ENCODE results near the gene FOXP1.

The FOXP1 gene

DNA sequence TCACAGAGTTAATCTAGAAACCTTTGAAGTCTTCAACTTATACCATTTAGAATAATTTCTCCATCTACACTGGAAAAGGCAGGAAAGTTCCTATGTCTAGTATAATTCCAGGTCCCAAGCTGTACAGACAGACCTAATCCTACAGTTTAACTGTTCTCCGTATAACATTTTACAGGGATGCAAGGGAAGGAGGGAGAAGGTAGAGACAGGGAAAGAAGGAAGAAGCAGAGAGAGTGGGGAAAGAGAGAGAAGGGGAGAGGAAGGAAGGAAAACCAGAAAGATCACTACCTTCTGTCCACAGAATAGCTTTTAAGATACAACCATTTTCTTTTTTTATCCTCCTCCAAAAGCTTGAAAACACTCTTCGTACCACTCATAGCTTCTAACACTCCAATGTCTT lies 185.8 kb downstream of the FOXP1 start:
- DNase-seq (ENCODE audit: low read depth) = no peak

DNA sequence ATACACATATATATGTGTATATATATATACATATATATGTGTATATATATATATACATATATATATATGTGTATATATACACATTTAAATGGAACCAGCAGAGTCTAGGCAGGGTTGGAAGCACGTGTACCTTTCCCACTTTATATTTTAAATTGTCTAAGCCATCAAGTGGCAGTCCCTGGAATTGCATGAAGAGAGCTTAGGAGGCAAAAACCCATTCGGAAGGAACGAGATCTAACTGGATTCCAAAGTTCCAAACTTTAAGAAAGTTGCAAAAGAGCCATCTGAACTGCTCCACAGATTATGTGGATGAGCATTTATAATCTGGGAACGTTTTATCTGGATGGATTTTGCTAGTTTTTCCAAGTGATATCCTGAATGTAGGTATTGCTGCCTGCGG lies 186.5 kb downstream of the FOXP1 start:
- DNase-seq (ENCODE audit: low read depth) = no peak

DNA sequence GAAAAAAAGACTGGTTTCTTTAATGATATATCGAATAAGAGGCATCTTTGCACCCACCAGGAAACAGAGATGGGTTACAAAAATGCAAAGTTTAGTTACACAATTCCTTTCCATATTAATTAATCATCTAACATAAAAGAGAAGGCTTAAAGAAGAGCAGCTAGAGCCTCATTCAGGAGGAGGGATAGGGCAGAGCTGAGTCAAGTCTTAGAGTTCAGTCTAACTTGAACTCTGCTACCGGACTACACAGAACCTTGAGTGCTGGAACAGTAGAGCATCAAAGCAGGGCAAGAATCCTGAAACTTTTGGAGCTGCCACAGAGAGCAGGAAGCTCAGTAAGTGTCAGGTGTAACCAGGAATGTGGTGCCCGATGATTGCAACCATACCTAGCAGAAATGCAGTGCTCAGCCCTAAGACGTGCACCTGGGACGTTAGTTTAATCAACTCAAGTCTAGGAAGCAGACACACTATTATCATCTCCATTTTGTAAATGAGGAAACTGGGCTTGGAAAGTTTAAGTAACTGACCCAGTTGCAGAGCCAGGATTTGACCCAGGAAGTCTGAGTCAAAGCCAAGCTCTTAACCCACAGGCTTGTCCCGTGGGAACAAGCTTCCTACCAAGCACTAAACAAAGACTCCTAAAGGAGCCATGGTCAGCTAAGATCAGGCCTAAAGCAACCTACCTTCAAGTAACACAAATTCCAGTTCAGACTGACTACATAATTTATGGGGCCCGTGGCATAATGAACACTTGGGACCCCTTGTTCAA lies 187.4 kb downstream of the FOXP1 start:
- no peak for DNase-seq (ENCODE audit: low read depth)

DNA sequence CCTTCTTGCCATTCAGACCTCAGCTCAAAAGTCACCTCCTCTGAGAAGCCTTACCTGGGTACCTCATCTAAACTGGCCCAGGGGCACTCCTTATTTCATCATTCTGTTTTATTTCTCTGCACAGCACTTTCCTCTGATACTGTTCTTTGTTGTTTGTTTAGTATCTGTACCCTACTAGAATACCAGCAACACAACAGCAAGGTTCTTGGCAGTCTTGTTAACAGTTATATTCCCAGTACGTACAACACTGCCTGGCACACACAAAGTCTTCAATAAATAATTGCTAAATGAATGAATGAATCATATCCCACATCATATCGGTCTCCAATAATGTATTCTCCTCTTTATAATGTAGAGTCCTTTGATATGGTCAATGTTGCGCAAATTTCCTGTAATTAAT lies 188.1 kb downstream of the FOXP1 start:
- DNase-seq (ENCODE audit: low read depth) = no peak

DNA sequence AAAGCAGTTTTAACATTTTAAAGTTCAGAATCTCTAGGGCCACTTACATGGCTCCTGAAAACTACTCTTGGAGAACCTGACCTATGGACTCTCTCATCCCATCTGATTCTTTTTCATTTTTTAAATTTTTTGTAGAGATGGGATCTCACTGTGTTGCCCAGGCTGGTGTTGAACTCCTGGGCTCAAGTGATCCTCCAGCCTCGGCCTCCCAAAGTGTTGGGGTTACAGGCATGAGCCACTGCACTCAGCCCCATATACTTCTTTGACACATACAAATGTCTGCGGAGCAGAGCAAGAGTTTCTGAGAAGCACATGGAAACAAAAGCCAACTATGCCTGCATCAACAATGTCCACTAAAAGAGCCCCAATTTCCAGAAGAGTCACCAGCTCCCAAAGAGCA lies 189.8 kb downstream of the FOXP1 start:
- DNase-seq (ENCODE audit: low read depth) = no peak

DNA sequence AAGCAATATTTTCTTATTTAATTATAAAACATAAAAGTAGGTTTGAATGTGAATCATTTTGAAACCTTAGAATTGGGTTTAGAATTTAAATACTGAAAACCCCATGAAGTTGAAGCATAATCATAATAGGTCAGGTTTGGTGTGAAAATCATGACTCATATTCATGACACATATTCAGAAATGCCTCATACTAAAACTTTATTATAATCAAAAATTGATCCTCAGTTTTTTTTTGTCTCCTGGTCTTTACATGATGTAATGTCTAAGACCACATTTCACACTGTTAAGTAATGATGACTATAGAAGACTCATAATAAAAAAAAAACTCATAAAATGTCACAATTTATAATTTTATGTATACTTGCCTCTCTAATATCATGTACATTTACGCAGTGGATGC lies 190.4 kb downstream of the FOXP1 start:
- no peak for DNase-seq (ENCODE audit: low read depth)

DNA sequence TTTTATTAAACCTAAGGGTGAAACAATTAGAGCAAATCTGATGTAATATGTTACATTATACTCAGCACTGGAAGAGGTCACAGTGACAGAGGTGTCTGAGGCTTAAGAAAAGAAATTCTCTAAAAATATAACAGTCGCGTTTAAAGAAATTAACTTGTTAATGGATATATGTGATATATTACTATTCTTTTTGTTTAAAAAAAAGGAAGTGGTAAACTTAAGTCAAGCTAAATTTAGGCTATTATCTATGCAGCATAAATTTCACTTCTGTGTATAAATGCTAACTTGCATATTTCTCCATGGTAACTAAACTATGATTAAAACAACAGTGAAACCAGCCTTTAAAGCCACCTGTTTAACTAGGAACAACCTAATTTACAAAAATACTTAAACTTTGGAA lies 191.3 kb downstream of the FOXP1 start:
- DNase-seq (ENCODE audit: low read depth) = no peak

DNA sequence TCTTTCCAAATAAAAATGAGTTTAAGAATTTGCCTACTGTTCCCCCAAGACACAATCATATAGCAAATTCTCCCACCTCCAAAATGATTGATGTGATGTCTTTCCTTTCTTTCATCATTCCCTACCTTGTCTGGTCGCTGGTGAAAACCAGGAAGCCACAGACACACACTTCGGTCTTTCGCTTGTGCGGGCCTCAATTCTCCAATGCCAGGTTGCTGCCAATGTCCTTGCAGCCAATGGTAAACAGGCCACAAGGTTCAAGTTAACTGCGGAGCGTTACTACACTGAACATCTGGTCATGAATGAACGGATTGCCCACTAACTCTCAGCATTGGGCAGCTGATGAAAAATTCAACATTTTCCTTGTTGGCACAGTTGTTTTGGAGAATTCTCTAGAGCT lies 192.2 kb downstream of the FOXP1 start:
- DNase-seq (ENCODE audit: low read depth) = no peak

DNA sequence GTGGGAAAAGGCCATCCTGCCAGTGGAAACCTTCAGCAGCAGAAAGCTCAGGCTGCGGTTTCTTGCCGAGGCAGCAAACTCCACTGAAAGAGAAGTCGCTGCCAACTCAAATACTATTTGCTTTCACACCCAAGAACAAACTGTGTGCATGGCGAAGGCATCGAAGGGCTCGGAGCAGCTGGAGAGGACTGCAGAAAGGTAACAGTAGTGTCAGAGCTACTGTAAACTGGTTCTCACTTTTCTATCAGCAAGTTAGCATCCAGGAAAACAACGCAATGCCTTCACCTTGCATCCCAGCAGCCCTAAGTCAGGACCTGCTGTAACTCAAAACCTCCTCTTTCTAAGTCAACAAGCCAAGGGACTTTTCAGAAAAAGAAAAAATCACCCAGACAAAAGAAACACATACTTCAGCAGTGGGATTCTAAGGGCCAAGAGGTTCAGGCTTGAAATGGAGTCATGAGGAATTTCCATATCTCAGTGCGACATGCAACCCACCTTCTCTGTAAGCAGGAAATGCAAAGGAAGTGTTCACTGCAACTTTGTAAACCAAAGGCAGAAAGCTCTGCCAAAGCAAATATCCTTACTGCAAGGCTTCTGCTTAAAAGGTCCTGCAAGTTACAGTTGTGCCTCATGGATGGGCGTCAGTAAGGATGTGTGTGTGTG lies 193.5 kb downstream of the FOXP1 start:
- DNase-seq (ENCODE audit: low read depth) = no peak

DNA sequence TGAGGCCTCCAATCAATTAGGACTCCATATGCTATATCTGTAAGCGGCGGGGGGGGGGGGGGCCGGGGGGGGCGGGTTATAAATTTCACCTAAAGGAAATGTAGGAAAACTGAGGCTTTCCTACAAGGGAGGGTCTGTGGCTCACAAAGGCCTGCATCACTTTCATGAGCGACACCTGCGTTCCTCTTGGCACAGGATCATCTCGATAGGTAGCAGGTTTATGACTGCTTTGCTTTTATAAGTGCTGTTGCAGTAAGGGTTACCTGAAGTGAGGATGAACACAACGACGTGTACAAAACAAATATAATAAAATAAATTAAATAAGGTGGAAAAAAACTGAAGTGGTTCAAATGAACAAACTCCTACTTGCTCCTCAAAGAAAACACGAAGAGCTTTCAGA lies 194.3 kb downstream of the FOXP1 start:
- DNase-seq (ENCODE audit: low read depth) = no peak

DNA sequence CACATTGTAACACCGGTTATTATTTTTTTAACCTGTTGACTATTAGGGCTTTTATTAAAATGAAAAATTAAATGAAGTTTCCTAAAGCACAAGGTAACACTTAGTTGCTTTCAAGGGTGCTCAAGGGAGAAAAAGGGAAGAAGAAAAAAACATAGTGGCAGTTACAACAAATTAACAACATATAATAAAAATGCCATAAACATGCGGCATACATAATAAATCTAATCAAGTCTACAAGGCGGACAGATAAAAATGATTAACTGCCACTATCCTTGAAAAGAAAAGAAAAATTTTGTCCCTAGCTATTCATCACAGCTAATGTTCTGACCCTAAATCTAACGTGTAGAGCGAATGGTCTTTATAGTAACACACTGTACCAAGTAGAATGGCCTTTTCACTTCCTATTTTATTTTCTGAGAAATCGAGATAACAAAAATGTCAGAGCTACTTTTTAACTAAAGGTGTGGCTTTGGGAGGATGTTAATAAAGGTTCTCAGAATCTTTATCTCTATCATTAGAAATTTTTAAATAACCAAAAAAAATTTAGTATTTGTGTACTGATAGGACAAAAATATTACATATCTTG lies 194.9 kb downstream of the FOXP1 start:
- DNase-seq (ENCODE audit: low read depth) = no peak

DNA sequence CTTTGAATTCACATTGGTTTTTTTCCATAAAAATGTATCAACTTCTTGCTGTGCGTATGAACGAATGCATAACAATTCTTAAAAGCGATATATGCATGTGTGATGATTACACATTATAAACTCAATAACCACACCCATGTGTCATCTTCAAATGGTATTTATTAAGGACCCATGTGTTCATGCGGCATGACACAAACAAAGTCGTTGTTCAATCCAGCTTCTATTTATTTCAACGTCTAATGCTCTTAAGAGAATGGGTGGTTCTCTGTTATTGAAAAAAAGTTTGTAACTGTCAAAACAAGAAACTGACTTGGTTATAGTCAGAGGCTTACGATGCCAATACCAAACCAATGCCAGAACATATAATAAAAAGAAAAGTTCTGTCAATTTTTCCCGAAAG lies 195.9 kb downstream of the FOXP1 start:
- DNase-seq (ENCODE audit: low read depth) = no peak

DNA sequence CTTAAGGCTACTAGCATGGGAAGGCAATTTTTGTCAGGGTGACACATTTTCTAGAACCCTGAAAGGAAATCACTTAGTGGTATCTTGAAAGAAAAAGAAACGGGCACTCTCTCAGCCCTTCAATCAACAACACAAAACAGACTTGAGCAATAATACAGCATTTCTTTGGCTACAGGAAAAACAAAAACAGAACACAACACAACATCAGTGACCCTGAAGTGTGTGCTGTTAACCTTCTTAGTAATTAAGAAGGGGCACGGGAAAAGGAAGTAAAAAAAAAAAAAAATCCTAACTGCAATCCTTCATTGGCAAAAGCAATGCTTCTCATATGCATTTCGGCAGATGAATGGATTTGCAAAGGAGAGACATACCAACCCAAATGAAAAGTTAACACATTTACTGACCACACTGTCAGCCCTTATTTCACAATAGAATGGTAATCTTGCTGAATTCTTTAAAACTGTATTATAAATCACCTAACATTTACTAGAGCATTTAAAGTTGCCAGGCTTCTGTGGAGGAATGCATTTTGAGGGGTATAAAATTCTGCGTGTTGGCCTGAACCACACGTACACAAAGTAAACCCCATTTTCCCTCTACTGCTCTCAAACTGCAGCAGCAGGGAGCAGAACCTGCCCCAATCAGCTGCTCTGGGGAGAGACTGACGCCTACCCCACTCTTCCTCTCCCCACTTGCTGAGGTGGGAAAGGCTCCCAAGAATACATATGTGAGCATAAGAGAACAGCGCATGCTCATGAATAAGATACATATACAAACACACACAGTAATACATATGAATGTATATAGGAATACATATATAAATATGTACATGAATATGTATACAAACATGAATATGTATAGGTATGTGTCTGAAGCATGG lies 198.5 kb downstream of the FOXP1 start:
- DNase-seq (ENCODE audit: low read depth) = no peak

DNA sequence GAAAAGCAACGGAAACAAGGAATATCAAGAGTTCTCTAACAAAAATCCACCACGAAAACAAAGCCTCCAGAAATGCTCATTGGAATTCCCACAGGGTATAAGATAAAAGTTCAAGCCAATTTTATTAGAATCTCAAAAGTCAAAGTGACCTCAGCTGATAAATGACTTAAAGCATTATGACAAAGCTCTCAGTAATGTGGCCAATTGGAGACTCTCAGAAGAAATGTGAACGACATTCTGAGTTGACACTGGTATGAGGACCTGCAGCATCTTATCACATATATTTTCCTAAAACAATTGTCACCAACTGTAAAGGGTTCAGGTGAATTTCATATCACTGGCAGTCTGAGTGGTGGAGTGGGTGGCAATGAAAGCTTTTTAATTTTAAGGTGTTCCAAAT lies 199.1 kb downstream of the FOXP1 start:
- no peak for DNase-seq (ENCODE audit: low read depth)

DNA sequence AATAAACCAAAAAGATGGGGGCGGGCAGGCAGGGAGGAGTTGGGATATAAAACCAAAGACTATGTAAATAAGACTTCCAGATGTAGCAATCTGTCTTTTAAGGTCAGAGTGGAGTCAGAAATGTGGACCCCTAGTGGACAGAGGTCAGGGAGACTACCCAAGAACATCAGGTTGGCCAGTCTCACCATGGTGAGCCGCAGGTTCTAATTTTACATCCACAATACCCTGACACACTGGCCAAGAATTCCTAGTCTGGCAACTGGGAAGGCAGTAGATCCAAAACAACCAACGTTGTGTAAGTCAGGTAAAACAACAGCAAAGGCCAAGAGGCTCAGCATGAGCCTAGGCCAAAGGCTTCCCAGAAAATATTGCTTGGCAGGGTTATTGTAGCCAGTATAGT lies 203.4 kb downstream of the FOXP1 start:
- DNase-seq (ENCODE audit: low read depth) = no peak

DNA sequence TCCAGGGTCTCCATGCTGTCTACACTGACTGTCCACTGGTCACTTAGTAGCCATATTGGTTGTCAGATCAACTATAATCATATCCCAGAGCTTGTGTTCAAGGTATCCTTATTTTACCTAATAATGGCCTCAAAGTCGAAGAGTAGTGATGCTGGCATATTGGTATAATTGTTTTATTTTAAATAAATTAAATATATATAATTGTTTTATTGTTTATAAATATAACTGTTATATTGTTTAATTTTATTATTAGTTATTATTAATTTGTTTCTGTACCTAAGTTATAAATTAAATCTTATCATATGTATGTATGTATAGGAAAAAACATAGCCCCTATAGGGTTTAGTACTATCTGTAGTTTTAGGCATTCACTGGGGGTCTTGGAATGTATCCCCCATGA lies 205.0 kb downstream of the FOXP1 start:
- DNase-seq (ENCODE audit: low read depth) = no peak

DNA sequence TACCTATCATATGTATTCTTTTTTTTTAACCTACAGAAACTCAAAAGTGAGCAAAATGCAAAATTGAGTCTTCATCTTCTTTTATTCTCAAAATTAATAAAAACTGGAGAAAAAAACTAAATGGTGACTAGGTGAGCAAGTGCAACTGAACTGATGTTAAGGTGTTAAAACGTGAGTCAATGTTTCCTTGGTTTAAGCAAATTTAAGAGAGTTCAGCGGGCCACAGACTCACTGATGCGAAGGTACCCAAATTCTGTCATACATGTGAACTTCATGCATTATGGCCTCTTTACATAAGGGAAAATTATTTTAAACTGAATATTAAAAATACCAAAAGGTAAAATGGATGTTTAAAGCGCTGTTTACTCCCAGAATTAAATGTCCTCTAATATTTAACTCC lies 206.6 kb downstream of the FOXP1 start:
- DNase-seq (ENCODE audit: low read depth) = no peak

DNA sequence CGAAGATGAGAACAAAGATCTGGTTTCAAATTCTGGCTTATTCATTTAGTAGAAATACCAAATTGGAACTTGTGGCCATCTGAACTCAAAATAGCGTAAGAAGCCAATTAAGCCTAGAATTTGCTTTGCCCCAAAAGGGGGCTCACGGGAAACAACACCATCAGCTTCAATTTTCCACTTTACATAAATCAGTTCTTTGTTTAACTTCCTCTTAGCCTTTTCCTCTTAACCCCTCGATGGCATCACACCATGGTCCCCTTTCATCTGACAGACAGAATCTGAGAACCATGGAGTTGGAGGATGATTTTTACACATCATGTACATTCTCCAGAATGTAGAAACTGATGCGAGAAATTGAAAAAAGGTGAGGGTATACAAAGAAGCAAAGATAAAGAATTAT lies 207.0 kb downstream of the FOXP1 start:
- DNase-seq (ENCODE audit: low read depth) = no peak

DNA sequence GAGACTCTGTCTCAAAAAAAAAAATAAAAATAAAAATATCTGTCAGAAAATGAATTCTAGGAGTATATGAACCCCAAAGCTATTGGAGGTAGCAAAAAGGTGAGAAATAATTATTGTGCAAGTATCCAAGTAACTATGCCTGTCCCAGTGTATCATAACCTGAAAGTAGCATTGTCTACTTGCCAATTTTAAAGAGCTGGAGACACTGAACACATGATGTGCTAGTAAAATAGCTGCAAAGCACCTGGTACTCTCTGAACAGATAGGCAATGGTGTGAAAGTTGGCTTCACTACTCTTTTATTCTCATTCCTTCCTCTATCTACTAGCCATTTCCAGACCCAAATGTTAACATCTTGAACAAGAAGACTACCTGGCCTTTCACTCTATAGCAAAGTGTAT lies 208.9 kb downstream of the FOXP1 start:
- DNase-seq (ENCODE audit: low read depth) = no peak

DNA sequence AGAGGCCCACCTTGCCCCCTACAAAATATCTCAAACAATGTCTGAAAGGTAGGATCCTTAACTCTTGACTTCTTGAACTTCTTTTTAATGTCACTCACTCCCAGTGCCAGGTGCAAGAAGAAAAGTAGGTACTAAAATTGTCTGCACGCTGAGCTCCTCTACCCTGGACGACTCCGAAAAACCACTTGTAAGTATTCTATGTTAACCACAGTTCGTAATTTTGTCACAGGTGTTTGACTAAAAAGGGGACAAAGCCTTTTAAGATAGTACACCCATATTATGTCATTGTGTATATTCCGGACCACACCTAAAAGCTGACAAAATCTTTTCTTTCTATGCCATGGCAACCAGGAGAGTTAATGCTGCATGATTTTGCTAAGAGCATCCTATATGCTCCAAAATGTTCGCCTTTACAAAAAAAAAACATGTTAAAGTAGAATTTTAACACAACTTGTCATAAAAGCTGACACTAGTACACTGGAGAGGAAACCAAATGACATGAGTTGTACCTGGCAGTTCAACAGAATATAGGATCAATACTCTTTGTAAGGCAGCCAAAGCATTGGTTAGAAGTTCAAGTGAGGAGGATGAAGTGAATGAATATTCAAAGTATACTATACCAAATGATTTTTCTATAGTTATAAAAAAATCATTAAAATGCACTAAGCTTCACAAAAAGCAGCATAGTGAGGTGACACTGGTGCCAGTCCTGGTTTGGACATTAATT lies 210.5 kb downstream of the FOXP1 start:
- DNase-seq (ENCODE audit: low read depth) = no peak

DNA sequence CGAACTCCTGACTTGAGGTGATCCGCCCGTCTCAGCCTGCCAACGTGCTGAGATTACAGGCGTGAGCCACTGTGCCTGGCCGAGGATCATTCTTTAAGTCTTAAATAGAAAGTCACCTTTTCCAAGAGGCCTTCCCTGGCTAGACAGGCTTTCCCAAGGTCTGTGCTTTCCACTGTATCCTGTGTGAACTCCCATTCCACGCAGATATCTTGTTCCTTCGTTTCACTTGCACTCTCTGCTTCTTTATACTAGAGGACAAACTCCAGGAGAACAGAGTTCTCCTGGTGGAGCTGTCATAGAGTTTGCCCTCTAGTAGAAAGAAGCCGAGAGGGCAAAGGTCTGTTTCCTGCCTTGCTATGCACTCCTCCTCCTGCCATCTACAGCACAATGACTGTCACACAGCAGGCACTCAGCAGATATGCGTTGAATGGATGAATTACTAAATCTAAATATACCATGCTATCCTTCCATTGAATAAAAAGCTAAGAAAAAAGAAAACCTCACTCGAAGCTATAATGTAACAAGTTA lies 211.2 kb downstream of the FOXP1 start:
- DNase-seq (ENCODE audit: low read depth) = no peak

DNA sequence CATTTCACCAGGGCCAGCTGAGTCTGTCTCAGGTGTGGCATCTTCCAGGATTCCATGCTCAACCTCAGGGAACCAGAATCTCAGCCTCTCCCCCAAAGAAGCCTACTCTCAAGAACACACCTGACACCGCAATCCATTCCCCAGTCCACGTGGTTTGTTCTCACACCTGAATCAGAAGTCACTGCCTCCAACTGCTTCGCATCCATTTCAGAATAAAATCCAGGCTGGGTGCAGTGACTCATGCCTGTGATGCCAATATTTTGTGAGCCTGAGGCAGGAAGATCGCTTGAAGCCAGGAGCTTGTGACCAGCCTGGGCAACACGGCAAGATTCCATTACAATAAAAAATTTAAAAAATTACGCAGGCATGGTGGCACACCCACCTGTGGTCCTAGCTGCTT lies 212.2 kb downstream of the FOXP1 start:
- DNase-seq (ENCODE audit: low read depth) = no peak
